OCI-LY7 (cell line): Measurements from ENCODE around the gene TNFAIP3. TPM values are rescaled to one million over a fixed set of nuclear protein-coding genes. Genes with fewer than 3 reads are reported as not detected.

Experiments used
- BruUV-seq: library from RNA; stranded (reverse); fragments of 400-500 nt; replicated peaks from 2 replicates; lab custom pipeline; 2021; lab: Mats Ljungman, UMichigan
- CTCF ChIA-PET: fragments of 300-600 bp; sonication (Branson Sonifier 250); formaldehyde crosslinking; loops from one replicate; lab custom pipeline; 2022; ENCODE audit warnings: antibody characterized with exemption; ENCODE audit not compliant: unreplicated experiment; lab: Charles Lee
- POLR2A ChIA-PET: fragments of 300-600 bp; sonication (Branson Sonifier 250); formaldehyde crosslinking; loops from one replicate; lab custom pipeline; 2022; ENCODE audit warnings: antibody characterized with exemption; lab: Charles Lee
- DNase-seq: peaks from one replicate; pipeline ENCODE4 v3.0.0-alpha.2; 2015; ENCODE audit warnings: low spot score
- H2AFZ ChIP-seq: fragments of 200-600 bp; sonication (generic), shearing (Covaris generic); 2 replicates; pipeline ENCODE4 v1.6.1; 2014; ENCODE audit warnings: mild to moderate bottlenecking, antibody characterized with exemption, low read length, moderate library complexity
- H3K27ac ChIP-seq: fragments of 200-600 bp; sonication (generic); 2 replicates; pipeline ENCODE4 v1.5.1; 2014; ENCODE audit warnings: mixed run types, low read depth, mild to moderate bottlenecking, moderate library complexity, low read length, inconsistent platforms; ENCODE audit not compliant: poor library complexity, severe bottlenecking
- H3K36me3 ChIP-seq: fragments of 200-600 bp; sonication (generic); 2 replicates; pipeline ENCODE4 v1.6.1; 2014; ENCODE audit warnings: mild to moderate bottlenecking, antibody characterized with exemption, low read length, moderate library complexity, mixed read lengths; ENCODE audit not compliant: insufficient read depth
- H3K4me1 ChIP-seq: fragments of 200-600 bp; sonication (generic); 2 replicates; pipeline ENCODE4 v1.5.1; 2014; ENCODE audit warnings: mild to moderate bottlenecking, low read length; ENCODE audit not compliant: insufficient read depth, poor library complexity, severe bottlenecking
- H3K4me2 ChIP-seq: fragments of 200-600 bp; sonication (generic); 2 replicates; pipeline ENCODE4 v1.6.1; 2014; ENCODE audit warnings: mild to moderate bottlenecking, low read length
- H3K4me3 ChIP-seq: fragments of 200-600 bp; sonication (generic); 2 replicates; pipeline ENCODE4 v1.5.1; 2014; ENCODE audit warnings: mild to moderate bottlenecking, low read depth, low read length; ENCODE audit not compliant: poor library complexity, severe bottlenecking
- H3K79me2 ChIP-seq: fragments of 200-600 bp; sonication (generic); 2 replicates; pipeline ENCODE4 v1.6.1; 2016; ENCODE audit warnings: low read depth, mild to moderate bottlenecking, low read length, moderate library complexity, mixed read lengths; ENCODE audit not compliant: insufficient read depth
- H3K9me2 ChIP-seq: fragments of 200-600 bp; sonication (generic); 2 replicates; pipeline ENCODE4 v1.6.1; 2016; ENCODE audit warnings: mild to moderate bottlenecking, low read length, mixed read lengths; ENCODE audit not compliant: insufficient read depth
- H3K9me3 ChIP-seq: fragments of 200-600 bp; sonication (generic); 2 replicates; pipeline ENCODE4 v1.6.1; 2014; ENCODE audit warnings: mild to moderate bottlenecking, mixed run types, low read length, mixed read lengths
- H4K20me1 ChIP-seq: fragments of 200-600 bp; sonication (generic); 2 replicates; pipeline ENCODE4 v1.6.1; 2014; ENCODE audit warnings: mild to moderate bottlenecking, antibody characterized with exemption, low read length, moderate library complexity, mixed read lengths; ENCODE audit not compliant: insufficient read depth
- EZH2phosphoT487 ChIP-seq: fragments of 200-600 bp; sonication (generic); IDR thresholded peaks from 2 replicates; pipeline ENCODE4 v1.6.1; 2018; ENCODE audit warnings: low read depth, borderline replicate concordance, mild to moderate bottlenecking, mixed run types, antibody characterized with exemption, low read length, moderate library complexity, mixed read lengths
- intact Hi-C: fragments of 100-400 bp; cut with micrococcal nuclease; formaldehyde crosslinking; loops from one replicate; pipeline ENCODE4 v1.10.0; 2022; ENCODE audit not compliant: unreplicated experiment
- total RNA-seq, 2 experiments: library from RNA; depleted of rRNA in 1 of 2; stranded (reverse); fragments of >200 nt in 1 of 2; shearing (Covaris generic) in 1 of 2; gene quantifications; 2 replicates each; pipeline ENCODE4 v1.2.3, GENCODE V29; 2014 to 2022
- TF ChIP-seq, protein P1 (sequence below): fragments of 200-600 bp; sonication (generic); conservative IDR thresholded peaks from 2 replicates; pipeline ENCODE4 v1.5.1; 2014; ENCODE audit warnings: mild to moderate bottlenecking, antibody characterized with exemption, low read length, moderate library complexity, mixed read lengths

TNFAIP3 gene
- total RNA-seq, 2 experiments from 2014 or later = 8.8 to 28.3 TPM

DNA sequence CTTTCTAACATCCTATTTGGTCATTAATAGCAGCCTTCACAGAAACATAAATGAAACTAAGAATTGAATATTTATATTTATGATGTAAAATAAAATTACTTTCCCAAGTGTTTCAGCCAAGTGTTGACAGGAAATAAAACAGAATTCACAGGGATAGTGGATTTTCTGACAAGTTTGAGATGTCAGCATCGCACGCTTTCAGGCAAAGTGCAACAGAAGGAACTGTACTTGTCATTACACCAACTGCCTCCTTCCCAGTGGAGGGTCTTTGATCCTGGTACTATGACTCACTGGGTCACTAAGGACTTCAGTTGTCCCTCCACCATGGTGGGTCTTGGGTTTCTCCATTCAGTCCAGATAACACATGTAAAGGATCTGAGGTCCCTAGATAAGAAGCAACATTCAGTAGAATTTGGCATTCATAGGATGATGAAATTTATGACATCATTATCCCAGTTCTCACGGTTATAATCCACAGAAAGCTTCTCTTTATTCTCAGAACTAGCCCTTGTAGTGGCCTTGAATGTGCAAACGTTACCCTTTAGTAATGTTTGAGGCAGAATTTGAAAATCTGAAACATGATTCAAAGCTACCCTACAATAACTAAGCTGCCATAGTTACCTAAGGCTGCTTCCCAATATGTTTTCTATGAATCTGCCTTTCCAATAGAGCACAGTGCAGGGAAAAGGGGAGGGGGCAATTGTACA, 3.8 kb upstream of the TNFAIP3 start:
- no peaks in the 10 kb centered on the region for H3K9me3 ChIP-seq
- no peak overlapping the region for H3K4me2 ChIP-seq
- CTCF ChIA-PET = no interaction called here
- POLR2A ChIA-PET = interaction anchor here (0.5 to 0.6 kb wide), 3 partner anchors 109 to 1090 kb away, joined by 3 read pairs; no protein-coding TSS in a partner anchor
- H3K36me3 ChIP-seq = no peaks in the 10 kb centered on the region
- no peaks in the 10 kb centered on the region for H4K20me1 ChIP-seq
- peaks cover 12% of the 10 kb centered on the region for H3K4me1 ChIP-seq
- TF ChIP-seq EZH2phosphoT487 = no peak
- TF ChIP-seq, protein P1, sequence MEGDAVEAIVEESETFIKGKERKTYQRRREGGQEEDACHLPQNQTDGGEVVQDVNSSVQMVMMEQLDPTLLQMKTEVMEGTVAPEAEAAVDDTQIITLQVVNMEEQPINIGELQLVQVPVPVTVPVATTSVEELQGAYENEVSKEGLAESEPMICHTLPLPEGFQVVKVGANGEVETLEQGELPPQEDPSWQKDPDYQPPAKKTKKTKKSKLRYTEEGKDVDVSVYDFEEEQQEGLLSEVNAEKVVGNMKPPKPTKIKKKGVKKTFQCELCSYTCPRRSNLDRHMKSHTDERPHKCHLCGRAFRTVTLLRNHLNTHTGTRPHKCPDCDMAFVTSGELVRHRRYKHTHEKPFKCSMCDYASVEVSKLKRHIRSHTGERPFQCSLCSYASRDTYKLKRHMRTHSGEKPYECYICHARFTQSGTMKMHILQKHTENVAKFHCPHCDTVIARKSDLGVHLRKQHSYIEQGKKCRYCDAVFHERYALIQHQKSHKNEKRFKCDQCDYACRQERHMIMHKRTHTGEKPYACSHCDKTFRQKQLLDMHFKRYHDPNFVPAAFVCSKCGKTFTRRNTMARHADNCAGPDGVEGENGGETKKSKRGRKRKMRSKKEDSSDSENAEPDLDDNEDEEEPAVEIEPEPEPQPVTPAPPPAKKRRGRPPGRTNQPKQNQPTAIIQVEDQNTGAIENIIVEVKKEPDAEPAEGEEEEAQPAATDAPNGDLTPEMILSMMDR = no peak
- no peak overlapping the region for H2AFZ ChIP-seq
- DNase-seq = no peak
- no peak overlapping the region for H3K27ac ChIP-seq
- H3K4me3 ChIP-seq = no peak overlapping the region
- H3K79me2 ChIP-seq = peaks cover 3% of the 10 kb centered on the region; the same call in 1 of the 2 replicates
- no TSS peak for BruUV-seq
- H3K9me2 ChIP-seq = no peaks in the 10 kb centered on the region
- intact Hi-C loops = loop anchor here (5.0 kb wide), 1 partner anchor 41 kb away; no protein-coding TSS in a partner anchor

DNA sequence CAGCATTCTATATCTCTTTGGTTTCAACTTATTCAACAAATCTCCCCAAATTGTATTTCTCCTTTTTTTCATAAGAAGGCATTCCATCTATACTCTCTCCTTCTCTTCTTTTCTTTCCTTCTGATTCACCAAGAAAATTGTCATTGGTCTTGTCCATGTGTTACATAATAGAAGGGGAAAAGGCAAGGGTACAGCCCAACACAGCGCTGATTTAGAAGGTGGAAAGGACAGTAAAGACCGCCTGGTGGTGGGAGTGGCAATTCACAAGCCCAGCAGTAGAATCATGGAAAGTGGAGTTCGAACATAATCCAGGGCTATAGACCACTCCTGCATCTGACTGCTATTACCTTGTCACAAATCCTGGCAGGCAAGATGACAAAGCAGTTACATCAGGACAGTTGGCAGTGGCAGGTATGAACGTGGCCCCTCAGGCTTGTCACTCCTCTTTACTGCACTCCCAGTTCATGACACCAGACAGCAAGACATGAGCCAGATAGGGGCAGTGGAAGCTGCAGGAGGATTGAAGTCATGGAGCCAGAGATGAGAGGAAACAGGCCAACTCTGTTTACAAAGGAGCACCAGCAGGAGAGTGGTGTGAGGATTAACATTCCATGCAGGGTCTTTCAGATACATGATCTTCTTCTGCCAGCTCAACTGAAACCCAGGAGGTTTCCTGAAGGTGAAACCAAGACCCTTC, 2.1 kb upstream of the TNFAIP3 start:
- H3K27ac ChIP-seq = no peak overlapping the region
- no TSS peak for BruUV-seq
- no peaks in the 10 kb centered on the region for H3K9me3 ChIP-seq
- no peaks in the 10 kb centered on the region for H3K36me3 ChIP-seq
- POLR2A ChIA-PET = interaction anchor here (0.6 to 1.3 kb wide), 4 partner anchors 23 to 141 kb away, joined by 3 to 6 read pairs (median 3); no protein-coding TSS in a partner anchor
- H3K9me2 ChIP-seq = no peaks in the 10 kb centered on the region
- CTCF ChIA-PET = interaction anchor here (0.5 kb wide), 1 partner anchor 154 kb away, joined by 3 read pairs; no protein-coding TSS in a partner anchor
- peaks cover 20% of the 10 kb centered on the region for H3K79me2 ChIP-seq
- DNase-seq = no peak
- intact Hi-C loops = loop anchor here (5.0 kb wide), 1 partner anchor 43 kb away; no protein-coding TSS in a partner anchor
- peak overlapping the region; percentile 78; the same call in 1 of the 2 replicates for H3K4me2 ChIP-seq
- no peak overlapping the region for H3K4me3 ChIP-seq
- peaks cover 7% of the 10 kb centered on the region; the same call in 1 of the 2 replicates for H4K20me1 ChIP-seq
- H3K4me1 ChIP-seq = peaks cover 24% of the 10 kb centered on the region
- TF ChIP-seq, protein P1 = no peak
- H2AFZ ChIP-seq = no peak overlapping the region
